KMS-11 (cell line): ENCODE results near the gene OGG1.

Experiments used
- H2AFZ ChIP-seq: fragments of 200-600 bp; sonication (generic); 2 replicates; pipeline ENCODE4 v1.6.1; 2016; ENCODE audit warnings: antibody characterized with exemption, mixed run types, low read depth
- H3K27ac ChIP-seq: fragments of 200-600 bp; sonication (generic); 2 replicates; pipeline ENCODE4 v1.6.1; 2016; ENCODE audit warnings: mild to moderate bottlenecking, mixed run types
- H3K27me3 ChIP-seq: fragments of 200-600 bp; sonication (generic); 2 replicates; pipeline ENCODE4 v1.6.1; 2017; ENCODE audit warnings: mild to moderate bottlenecking, low read depth, mixed run types, moderate library complexity; ENCODE audit not compliant: insufficient read depth
- H3K36me3 ChIP-seq: fragments of 200-600 bp; sonication (generic); 2 replicates; pipeline ENCODE4 v1.6.1; 2017; ENCODE audit warnings: mild to moderate bottlenecking, mixed run types; ENCODE audit not compliant: insufficient read depth
- H3K4me1 ChIP-seq: fragments of 200-600 bp; sonication (generic); 2 replicates; pipeline ENCODE4 v1.6.1; 2016; ENCODE audit warnings: mild to moderate bottlenecking, low read depth, mixed run types; ENCODE audit not compliant: poor library complexity, severe bottlenecking
- H3K4me2 ChIP-seq: fragments of 200-600 bp; sonication (generic); 2 replicates; pipeline ENCODE4 v1.7.0; 2016; ENCODE audit warnings: mild to moderate bottlenecking, mixed run types
- H3K4me3 ChIP-seq: fragments of 200-600 bp; sonication (generic); IDR thresholded peaks from 2 replicates; pipeline ENCODE4 v1.6.1; 2017; ENCODE audit warnings: low read depth, low read length, mixed read lengths; ENCODE audit not compliant: insufficient read depth
- H3K79me2 ChIP-seq: fragments of 200-600 bp; sonication (generic); 2 replicates; pipeline ENCODE4 v1.6.1; 2016; ENCODE audit warnings: low read depth, mixed run types; ENCODE audit not compliant: insufficient read depth
- H3K9ac ChIP-seq: fragments of 200-600 bp; sonication (generic); 2 replicates; pipeline ENCODE4 v1.6.1; 2016; ENCODE audit warnings: mild to moderate bottlenecking, mixed run types
- H4K20me1 ChIP-seq: fragments of 200-600 bp; sonication (generic); 2 replicates; pipeline ENCODE4 v1.6.1; 2016; ENCODE audit warnings: mild to moderate bottlenecking, mixed run types; ENCODE audit not compliant: insufficient read depth
- CTCF ChIP-seq: fragments of 200-600 bp; sonication (generic); conservative IDR thresholded peaks from 2 replicates; pipeline ENCODE4 v1.6.1; 2017; ENCODE audit warnings: low read depth, mild to moderate bottlenecking, antibody characterized with exemption, low read length, moderate library complexity, mixed read lengths

Gene OGG1

DNA sequence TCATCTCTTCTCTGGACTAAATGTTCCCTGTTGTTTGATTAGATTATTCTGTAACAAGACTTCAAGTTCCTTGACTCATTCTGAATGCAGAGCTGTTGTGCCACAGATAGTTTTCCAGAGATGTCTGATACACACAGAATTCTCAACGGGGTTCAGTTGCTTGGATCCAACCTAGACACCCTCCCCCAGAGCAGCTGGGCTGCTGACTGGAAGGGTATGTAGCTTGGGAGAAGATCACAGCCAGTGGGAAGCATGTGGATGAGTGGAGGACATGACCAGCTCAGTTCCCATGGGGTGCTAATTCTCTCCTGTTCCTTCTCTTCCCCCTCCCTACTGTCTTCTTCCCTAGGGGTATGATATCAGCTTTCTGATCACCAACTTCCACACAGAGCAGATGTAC, 53.7 kb downstream of the OGG1 start:
- no peak overlapping the region for H3K4me3 ChIP-seq
- peaks cover 2% of the 10 kb centered on the region for H3K4me1 ChIP-seq
- no peaks in the 10 kb centered on the region for H4K20me1 ChIP-seq
- H3K36me3 ChIP-seq = no peaks in the 10 kb centered on the region; the same call in 1 of the 2 replicates
- no peak overlapping the region for H3K27ac ChIP-seq
- H2AFZ ChIP-seq = no peak overlapping the region
- no peak overlapping the region for H3K4me2 ChIP-seq
- H3K79me2 ChIP-seq = no peaks in the 10 kb centered on the region
- no peak overlapping the region for H3K9ac ChIP-seq
- no peak for TF ChIP-seq CTCF
- H3K27me3 ChIP-seq = no peaks in the 10 kb centered on the region

- Histone ChIP-seq H2AFZ (no peak overlapping the region), H3K4me2 (no peak overlapping the region), H3K36me3 (no peaks in the 10 kb centered on the region; the same call in 1 of the 2 replicates), H3K4me3 (no peak overlapping the region), H3K4me1 (peaks cover 11% of the 10 kb centered on the region), H4K20me1 (no peaks in the 10 kb centered on the region), H3K27me3 (no peaks in the 10 kb centered on the region), H3K79me2 (no peaks in the 10 kb centered on the region), H3K9ac (no peak overlapping the region), H3K27ac (no peak overlapping the region)
- no peak for TF ChIP-seq CTCF
These were observed 55.2 kb downstream of the OGG1 start for GRCh38 chr3:9804996-9805395.

GRCh38 chr3:9806137-9806536, 56.4 kb downstream of the OGG1 start:
- Histone ChIP-seq H4K20me1 (no peaks in the 10 kb centered on the region), H3K27ac (no peak overlapping the region), H3K27me3 (no peaks in the 10 kb centered on the region), H3K79me2 (no peaks in the 10 kb centered on the region), H3K36me3 (no peaks in the 10 kb centered on the region; the same call in 1 of the 2 replicates), H3K4me1 (peaks cover 11% of the 10 kb centered on the region), H3K4me2 (no peak overlapping the region), H2AFZ (no peak overlapping the region), H3K9ac (no peak overlapping the region), H3K4me3 (no peak overlapping the region)
- no peak for TF ChIP-seq CTCF
